ENCODE data around the gene TMOD2.

TMOD2 gene

DNA sequence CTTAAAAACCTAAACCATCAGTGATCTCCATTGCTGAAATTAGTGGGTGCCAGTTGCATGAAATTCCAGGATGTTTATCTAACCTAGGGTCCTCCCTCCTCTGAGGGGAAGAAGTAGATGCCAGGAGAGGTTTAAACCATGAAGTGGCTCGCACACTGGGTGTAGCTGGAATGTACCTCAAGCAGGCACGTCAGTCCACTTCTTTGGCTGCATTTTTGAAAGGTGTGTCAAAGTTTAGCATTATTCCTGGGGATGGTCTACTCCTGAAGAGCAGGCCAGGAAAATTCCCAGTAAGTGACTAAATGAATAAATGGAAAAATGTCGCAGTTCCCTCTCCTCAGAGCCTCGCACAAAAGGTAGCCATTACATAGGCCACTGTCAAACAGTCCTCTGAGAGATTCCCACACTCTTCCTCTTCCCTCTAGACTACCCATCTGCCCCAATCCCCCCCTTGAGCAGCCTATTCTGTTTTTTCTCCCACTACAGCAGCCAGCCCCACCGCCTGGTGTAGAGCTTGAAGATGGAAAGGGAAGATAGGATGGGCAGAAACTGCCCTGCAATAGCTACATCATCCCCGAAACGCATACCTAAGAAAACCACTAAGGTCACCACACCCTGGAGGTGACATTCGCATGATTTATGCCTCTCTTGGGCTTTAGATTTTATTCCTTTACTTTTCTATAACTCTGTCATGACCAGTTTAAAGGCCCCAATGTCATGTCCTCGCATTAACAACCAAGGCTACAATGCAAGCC, 77.4 kb downstream of the TMOD2 start:
- no peak for DNase-seq

DNA sequence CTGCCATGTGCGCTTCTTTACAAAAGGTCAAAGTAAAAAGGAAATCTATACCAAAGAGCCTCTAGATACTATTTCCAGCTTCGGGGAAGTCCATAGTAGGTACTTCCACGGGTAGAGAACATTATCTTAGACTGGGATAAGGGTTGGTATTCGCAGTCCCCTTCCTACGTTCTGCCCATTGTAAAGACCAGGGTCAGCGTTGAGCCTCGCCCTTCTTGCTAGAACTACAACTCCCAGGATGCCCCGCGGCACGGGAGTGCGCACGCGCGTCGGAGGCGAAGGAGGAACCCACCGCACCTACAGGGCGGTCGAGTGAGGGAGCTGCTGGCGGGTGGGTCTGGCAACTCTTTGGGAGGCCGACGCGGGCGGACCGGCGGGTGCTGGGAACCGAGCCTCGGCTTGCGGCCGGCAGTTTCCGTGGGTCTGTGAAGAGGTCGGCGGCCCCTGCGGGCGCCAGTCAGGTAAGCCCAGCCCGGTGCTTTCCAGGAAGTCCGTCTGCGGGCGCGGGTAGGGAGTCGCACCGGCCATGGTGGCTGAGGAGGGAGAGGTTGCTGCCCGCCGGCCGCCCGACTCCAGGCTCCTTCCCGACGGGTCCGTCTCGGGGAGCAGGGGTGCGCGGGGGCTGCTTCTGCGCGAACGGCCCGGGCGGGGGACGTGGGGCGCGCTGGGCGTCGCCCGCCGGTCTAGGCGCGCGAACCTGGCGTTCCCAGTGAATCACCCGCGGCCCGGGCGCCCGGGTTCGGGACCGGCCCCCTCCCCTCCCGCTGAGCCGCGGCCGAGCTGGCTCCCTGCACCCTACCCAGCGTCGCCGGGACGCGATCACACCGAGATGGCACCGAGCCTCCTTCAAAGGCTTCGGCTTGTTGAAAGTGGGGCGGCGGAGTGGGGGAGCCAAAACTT, 78.2 kb downstream of the TMOD2 start, which contains the start of gene TMOD3:
TMOD3 (plus strand) TSS at position 278 of the 900 bp plus-strand sequence. CDS start 33,232 bp downstream, outside the sequence.
- DNase-seq, result peak; percentile 96

DNA sequence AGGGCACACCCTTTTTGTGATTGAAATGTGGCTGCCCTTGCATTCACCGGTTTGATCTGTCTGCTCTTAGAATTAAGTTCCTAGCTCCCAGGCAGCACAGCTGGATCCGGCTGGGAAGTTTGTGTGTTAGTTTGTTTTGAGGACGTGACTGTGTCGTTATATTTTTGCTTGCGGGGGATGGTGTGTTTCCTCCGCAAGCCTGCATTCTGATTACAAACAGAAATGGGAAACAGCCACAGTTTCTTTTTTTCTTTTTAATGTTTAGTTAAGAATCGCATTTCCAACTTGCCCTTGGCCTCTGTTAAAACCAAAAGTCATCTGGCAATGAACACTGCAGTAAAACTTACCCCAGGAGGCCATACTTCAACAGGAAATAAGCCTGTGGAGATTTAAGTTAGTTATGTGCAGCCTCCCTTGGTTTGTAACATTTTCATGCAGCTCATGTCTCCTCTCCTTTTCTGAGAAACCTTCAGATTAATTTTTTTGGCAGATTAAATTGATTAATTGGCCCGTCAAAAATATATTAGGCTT, 78.9 kb downstream of the TMOD2 start:
- peak; percentile 37 for DNase-seq

DNA sequence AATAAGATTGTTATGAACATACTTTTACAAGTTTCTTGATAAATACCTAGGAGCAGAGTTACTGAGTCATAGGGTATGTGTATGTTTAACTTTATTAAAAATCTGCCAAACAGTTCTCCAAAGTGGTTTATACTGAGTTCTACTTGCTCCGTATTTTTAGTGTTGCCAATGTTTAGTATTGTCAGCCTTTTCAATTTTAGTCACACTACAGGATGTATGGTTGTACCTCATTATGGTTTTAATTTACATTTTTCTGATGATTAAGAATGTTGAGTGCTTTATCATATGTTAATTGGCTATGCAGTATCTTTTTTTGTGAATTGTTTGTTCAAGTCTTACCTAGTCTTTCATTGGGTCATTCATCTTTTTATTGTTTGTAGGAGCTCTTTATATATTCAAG, 82.4 kb downstream of the TMOD2 start:
- no peak for DNase-seq

DNA sequence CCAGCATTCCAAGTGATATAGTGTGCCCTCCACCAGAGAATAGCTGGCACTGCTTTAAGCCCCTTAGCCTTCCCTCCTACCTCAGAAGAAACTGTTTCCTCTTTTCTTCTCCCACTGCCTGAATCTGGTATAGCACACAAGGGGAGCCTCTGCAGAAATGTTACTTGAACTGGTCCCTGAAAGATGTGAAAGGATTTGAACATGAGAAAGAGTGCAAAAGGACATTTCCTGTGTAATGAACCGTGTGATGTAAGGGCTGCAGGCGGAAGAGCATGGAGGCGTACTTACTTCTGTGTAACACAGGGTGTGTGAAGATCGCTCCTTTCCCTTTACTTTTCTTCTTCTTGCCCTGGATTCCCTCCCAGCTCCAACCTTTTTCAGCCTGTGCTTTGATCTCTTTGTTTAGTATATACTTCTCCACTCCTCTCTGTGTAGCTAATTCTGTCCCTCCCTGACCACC, 86.4 kb downstream of the TMOD2 start:
- DNase-seq, result no peak

DNA sequence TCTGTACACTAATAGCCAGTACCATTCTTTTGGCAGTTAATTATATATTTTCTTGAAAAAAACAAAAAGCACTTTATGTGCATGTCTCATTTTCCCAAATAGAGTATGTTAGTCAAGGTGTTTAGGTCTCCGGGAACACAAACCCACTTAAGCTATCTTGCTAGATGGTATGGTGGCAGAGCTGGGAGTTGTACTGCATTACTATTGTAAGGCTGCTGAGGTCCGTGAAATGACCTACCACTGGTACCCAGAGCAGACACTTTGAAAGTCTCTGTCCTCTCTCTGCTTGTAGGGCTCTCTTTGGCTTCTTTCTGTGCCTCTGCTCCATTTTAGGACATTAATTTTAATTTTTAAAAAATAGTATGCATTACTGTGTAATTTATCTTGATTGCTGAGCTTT, 86.9 kb downstream of the TMOD2 start:
- DNase-seq, result no peak

DNA sequence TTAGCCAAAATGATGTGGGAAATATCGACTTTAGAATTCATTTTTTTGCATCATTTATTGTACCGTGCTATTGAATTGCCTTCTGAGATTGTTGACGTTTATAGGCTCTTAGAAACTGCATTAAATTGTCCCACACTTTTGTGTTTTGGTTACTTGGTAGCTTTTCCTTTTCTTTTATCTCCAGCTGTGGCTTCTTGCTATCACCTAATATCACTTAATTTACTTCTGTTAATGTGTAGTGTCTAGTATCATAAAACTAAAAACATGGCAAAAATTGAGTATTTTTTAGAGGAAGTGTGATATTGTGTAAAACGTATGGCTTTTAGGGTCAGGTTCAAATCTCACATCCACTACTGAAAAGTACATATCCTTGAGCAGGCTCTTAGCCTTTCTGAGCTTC, 89.3 kb downstream of the TMOD2 start:
- DNase-seq, result no peak

DNA sequence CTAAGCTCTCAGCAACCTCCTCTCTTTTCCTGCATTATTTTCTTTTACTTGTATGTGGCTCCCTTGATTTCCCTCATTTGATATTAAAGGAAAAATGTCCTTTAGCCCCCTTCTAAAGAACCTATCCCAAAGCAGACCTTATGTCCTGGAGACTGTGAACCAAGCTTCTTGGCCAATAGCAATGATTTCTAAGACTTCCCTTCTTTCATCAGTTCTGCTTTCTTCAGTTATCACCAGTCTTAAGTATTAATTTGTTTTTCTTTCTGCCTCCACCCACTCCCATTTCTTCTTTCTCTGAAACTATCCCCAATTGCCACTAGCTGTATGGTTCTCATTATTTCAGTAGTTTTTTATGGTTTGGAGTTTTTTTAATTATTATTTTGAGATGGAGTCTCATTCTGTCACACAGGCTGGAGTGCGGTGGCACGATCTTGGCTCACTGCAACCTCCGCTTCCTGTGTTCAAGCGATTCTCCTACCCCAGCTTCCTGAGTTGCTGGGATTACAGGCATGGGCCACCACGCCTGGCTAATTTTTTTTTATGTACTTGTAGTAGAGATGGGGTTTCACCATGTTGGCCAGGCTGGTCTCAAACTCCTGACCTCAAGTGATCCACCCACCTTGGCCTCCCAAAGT, 90.1 kb downstream of the TMOD2 start:
- no peak for DNase-seq

DNA sequence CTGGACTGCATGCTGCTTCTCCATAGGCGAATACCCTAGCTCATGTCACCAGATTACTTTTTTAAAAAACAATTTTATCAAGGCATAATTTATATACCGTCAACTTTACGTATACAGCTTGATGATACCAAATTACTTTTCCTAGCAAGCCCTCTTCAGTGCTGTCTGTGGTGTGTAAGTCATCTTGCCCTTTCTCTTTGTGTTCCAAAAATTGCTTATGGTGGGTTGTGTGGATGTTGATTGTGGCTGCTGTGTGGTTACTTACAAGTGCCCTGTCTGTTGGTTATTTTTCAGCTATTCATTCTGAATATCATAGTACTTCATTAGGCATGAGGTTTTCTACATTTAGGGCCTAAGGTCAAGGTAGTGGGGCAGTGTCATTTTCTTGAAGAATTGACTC, 90.9 kb downstream of the TMOD2 start:
- DNase-seq, result no peak

DNA sequence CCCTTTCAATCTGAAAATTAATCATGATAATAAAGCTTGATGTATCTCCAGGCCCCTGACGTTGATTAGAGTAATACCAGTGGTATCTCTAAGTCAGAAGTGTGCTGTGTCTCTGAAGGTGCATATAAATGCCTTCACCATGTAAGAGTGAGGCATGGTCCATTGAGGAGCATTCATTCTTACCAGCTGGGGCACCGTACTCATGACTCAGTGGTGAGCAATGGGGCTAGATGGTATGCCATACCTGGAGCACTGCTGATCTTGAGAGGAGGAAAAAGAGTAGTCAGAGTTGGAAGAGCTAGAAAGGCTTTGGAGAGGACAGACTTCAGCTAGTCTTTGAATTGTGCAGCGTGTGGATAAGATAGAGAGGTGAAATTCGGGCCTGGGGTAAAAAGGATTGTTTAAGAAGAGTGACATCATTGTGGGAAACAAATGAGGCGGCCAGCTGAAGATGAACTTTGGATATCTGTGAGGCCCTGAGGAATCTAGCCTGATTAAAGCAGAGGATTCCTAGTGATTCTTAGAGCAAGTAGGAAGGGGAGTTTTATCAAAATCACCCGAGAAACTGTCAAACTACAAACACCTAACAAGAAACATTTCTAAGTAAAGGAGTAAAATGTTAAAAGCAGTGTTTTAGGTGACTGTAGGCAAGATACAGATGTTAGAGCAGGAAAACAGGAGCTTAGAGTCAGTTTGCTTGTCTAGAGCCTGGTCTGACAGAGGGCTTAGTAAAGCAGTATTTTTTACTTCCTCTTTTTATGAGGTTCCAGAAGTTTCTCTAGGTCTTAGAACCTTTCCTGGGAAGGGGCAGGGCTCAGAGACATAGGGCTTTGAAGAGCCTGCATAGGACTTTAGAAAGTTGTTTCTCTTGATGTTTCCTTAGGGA, 91.7 kb downstream of the TMOD2 start:
- peak; percentile 77 for DNase-seq

DNA sequence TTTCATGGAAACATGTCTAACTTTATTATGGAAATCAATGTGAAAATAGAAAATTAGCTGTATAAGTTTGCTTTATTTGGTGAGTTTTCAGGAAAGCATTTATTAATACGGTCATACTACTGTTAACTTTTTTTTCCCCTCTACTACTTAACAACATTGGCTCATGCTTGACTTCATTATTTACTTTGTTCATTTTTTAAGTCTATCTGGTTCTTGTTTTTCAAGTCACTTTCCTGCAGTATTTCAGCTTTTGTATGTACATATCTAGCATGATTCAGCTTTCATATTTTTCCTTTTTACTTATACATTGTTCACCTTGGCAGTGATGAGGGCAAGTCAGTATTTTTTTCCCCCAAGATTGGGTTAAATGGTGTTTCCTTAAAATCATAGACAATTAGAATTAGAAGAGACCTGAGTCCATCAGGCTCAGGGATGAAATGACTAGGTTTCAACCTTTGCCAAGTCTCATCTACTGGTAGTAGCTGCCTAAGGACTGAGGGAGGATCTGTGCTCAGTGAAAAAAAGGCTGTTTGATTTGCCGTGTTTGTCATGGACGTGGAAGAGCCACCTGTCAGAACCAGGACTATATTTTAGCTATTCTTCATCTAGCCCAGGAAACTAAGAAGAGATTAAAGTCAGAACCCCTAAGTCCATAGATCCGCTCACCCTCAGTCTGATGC, 93.5 kb downstream of the TMOD2 start:
- DNase-seq, result no peak

DNA sequence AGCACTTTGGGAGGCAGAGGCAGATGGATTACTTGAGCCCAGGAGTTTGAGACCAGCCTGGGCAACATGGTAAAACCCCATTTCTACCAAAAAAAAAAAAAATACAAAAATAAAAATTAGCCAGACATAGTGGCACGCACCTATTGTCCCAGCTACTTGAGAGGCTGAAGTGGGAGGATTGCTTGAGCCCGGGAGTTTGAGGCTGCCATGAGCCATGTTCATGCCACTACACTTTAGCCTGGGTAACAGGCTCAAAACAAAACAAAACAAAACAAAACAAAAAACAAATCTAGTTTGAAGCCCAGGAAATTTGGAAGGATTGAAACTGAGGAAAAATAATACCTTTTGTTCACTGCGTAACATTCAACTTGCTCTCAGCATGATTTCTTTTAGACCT, 94.7 kb downstream of the TMOD2 start:
- no peak for DNase-seq

DNA sequence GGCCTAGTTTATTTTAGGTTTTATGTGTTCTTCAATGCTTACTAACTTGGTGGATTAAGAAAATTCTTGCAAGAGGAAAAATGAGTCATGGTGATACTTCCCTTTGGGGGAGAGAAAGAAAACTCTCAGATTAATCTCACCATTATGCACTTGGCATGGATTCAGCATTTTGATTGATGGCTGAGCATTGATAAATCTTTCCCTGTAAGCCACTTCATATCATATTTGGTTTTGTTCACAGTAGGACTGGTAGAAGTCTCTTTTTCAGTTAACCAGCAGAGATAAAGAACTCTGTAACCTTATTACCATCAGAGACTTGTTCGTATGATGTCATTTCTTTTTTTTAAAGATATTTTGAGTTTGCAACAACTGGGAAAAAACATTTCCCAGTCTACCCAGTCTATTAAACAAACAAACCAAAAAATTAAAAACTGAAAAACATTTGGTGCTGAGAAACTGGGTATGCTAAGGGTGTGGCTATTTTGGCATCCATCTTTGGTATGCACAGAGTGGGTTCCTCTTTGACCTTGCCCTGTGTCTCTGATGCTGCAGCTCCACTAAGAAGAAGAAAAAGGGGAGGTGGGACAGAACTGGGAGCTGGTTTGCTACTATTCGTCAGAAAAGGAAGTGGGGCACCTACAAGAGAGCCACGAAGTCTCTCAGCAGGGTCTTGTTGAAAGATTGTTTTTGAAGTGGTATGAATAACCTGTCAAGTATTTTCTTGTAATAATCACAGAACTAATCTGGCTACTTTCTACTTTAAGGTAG, 95.2 kb downstream of the TMOD2 start:
- DNase-seq, result no peak

DNA sequence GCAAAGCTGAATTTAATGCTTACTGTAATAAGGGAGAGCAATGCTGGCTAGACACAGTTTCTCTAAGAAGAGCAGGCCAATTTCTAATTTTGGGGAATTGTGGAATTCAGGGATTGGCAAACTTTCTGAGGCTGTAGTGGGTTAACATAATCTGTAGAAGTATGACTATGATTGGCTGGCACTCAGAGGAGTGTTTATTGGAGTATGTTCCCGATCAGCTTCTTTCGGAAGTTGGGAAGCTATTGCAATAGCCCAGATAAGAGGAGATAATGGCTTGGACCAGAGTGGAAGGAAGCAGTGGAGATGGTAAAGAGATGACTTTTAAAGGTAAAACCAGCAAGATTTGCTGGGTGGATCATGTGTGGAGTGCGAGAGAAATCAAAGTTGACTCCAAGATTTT, 97.4 kb downstream of the TMOD2 start:
- no peak for DNase-seq

DNA sequence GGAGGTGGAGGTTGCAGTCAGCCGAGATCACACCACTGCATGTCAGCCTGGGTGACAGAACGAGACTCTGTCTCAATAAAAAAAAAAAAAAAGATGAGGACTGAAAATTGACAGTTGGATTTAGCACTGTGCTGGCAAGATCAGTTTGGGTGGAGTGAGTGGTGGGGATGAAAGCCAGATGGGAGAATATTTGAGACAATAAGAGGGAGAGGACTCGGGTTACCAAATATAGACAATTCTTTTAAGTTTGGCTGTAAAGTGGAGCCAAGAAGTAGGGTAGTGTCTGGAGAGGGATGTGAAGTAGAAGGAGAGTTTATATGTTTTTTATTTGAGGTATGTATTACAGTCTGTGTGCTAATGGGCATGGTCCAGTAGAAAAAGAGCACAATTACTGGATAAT, 98.5 kb downstream of the TMOD2 start:
- no peak for DNase-seq

DNA sequence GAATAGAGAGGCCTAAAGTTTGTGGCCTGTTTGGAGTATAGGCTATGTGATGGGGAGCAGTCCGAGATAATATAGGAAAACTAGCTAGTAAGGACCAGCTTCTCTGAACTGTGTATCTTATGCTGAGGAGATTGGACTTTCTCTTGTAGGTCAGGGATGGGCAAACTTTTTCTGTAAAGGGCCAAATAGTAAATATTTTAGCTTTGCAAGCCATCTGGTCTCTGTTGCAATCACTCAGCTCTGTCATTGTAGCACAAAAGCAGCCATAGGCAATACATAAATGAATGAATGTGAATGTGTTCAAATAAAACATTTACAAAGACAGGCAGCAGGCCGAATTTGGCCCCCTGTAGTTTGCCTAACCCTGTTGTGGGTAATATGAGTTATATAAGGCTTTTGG, 102.6 kb downstream of the TMOD2 start:
- DNase-seq, result no peak

DNA sequence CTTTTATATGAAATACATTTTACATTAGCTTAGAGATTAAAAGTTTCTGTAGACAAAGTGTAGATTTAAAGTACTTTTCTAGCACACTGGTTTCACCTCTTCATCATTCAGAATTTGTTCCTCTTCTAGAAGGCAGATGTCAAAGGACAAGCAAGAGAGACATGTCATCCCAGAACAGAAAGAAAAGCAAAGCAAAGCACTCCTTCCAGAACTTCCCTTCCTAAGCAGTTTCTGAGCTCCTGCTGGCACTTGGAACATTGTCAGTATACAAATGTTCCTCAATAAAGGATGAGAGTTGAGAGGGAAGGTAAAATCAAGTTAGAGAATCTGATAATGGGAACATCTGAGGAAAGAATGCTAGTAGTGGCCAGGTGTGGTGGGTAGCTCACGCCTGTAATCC, 104.2 kb downstream of the TMOD2 start:
- no peak for DNase-seq

DNA sequence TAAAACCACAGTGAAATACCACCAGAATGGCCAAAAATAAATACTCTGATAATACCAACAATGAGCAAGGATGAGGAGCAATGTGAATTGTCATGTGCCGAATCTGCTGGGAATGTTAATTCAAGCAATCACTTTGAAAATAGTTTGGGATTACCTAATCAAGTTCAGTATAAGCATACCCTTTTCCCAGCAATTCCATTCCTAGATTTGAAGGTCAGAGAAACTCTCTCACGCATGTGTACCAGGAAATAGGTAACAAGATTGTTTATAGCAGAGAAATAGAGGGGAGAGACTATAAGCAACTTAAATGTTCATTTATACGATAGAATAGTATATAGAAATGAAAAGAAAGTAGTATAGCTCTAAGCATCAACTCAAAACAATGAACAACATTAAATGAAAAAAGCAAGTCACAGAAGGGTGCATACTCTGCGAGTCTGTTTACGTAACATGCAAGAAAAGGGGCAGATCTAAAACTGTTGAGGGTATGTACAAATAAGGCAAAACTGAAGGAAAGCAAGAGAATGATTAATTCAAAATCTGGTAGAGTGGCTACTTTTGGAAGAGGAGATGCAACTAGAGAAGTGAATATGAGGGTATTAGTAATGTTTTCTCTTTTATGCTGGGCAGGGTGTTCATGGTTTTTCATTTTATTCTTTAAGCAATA, 105.5 kb downstream of the TMOD2 start:
- DNase-seq, result no peak

DNA sequence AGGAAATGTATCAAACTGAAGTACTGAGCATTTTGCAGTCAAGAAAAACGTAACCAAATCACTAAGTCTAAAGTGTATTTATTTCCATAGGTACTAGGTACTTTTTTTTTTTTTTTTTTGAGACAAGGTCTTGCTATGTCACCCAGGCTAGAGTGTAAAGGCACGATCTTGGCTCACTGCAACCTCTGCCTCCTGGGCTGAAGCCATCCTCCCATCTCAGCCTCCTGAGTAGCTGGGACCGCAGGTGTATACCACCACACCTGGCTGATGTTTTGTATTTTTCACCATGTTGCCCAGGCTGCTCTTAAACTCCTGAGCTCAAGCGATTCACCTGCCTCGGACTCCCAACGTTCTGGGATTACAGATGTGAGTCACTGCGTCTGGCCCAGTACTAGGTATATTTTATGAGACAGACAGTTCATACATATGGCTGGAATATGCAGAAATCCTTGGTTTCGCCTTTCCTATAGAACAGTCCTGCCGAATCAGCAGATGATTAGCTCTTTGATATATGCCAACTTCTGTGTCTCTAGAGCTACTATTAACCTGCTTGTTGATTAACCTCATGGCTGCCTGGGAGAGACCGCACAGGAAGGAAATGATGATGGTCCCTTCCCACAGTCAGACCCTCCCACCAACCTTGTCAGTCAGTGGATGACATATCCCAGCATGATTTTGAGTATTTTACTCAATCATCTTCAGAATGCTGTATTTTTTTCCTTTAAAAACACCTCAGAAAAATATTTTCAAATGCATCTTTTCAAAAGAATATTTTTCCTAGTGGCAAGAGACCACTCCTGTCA, 110.4 kb downstream of the TMOD2 start:
- DNase-seq, result no peak

Measured in RPMI8226 (cell line).